HG02885 (cell line): ENCODE measurements around the gene CELF5.

Experiments used
- ATAC-seq: cut with Tn5 transposase; IDR thresholded peaks from one replicate; pipeline ENCODE4 v1.9.1; 2021; ENCODE audit warnings: mild to moderate bottlenecking; ENCODE audit not compliant: unreplicated experiment, poor library complexity

The CELF5 gene

DNA sequence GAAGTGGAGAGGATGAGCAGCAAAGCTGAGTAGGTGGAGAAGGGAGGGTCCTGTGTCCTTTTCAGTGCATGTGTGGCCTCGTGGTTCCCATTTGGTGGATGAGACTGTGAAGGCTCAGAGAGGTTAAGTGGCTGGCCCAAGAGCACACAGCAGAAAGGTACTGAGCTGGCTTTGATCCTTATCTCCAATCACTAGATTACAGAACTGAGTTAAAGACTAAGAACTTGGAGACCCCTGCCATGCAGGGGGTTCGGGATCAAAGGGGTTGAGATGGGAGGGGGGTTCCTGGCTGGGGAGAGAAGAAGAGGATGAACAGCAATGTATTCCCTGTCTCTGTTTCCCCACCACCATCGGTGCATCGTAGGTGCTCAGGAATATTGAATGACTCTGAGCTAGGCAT lies 11.8 kb downstream of the CELF5 start:
- no peak for ATAC-seq

DNA sequence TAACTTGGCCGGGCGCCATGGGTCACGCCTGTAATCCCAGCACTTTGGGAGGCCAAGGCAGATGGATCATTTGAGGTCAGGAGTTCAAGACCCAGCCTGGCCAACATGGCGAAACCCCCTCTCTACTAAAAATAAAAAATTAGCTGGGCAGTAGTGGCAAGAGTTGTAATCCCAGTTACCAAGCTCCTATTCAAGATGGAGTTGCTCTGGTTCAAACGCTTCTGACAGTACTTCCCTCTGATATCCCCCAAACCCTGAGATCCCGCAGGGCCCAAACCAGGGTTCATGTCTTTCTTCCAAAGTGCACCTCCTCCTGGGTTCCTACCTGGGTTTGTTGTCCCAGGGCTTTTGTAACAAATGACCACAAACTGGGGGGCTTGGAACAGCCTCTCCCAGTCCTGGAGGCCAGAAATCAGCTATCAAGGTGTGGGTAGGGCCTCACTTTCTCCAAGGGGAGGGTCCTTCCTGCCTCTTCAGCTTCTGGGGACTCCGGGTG lies 13.7 kb downstream of the CELF5 start:
- ATAC-seq, result no peak

DNA sequence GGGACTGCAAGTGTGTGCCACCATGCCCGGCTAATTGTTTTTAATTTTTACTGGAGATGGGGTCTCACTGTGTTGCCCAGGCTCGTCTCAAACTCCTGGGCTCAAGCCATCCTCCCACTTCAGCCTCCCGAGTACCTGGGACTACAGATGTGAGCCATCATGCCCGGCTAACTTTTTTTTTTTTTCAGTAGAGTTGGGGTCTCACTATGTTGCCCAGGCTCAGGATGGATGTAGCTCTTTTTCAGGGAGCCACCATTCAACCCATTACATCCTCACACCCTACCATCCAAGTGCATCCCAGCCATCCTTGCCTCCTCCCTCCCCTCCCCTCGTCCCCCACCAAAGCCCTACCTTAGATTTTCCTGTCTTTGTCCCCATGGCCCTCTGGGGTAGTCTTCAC lies 14.9 kb downstream of the CELF5 start:
- no peak for ATAC-seq

DNA sequence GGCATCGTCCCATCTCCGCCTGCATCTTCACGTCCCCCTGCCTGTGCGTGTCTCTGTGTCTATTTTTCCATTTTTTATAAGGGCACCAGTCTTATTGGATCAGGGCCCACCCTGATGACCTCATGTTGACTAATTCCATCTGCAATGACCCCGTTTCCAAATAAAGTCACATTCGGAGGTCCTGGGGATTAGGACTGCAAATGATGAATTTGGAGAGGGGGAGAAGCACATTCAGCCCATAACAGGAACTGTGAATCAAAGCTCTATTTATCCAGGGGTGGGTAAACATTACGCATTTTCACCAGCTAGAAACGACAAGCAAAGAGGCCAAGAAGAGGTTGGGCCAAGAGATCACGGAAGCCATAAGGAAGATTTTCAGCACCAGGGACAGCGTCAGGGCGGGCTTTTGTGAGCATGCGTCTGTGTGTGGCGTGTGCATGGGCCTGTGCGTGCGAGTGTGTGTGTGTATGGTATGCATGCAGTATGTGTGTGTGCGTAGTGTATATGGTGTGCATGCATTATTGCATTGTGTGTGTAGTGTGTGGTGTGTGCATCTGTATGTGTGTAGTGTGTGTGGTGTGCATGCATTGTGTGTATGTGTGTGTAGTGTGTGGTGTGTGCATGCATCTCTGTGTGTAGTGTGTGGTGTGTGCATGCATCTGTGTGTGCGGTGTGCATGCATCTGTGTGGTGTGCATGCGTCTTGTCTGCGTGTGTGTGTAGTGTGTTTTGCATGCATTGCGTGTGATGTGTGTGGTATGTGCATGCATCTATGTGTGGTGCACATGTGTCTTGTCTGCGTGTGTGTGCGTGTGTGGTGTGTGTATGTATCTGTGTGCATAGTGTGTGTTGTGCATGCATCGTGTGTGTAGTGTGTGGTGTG lies 19.6 kb downstream of the CELF5 start:
- no peak for ATAC-seq

DNA sequence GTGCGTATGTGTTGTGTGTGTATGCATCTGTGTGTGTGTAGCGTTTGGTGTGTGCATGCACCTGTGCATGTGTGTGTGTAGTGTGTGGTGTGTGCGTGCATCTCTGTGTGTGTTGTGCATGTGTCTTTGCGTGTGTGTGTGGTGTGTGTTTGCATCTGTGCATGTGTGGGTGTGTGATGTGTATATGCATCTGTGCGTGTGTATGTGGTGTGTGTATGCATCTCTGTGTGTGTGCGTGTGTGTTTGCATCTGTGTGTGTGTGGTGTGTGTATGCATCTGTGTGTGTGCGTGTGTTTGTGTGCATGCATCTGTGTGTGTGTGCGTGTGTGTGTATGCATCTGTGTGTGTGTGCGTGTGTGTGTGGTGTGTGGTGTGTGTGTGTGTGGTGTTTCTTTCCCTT lies 20.6 kb downstream of the CELF5 start:
- no peak for ATAC-seq

DNA sequence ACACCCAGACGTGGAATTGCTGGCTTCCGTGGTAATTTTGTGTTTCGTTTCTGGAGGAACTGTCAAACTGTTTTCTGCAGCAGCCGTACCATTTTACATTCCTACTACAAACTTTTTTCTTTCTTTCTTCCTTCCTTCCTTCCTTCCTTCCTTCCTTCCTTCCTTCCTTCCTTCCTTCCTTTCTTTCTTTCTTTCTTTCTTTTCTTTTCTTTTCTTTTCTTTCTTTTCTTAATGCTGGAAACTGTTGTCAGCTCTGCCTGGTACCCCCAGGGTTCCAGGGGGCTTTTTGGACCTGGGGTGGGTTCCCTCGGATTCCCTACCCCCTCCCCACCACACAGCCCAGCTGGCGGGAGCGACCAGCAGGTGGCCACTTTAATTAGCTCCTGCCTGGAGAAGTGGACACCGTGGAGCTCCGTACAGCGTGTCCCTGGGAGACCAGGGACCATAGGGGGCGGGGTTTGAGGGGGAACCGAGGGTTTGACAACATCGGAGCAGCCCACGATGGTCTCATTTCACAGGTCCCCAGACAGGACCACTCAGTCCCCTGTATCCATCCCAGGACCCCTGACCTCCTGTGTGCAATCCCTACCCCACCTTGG lies 24.4 kb downstream of the CELF5 start:
- no peak for ATAC-seq

DNA sequence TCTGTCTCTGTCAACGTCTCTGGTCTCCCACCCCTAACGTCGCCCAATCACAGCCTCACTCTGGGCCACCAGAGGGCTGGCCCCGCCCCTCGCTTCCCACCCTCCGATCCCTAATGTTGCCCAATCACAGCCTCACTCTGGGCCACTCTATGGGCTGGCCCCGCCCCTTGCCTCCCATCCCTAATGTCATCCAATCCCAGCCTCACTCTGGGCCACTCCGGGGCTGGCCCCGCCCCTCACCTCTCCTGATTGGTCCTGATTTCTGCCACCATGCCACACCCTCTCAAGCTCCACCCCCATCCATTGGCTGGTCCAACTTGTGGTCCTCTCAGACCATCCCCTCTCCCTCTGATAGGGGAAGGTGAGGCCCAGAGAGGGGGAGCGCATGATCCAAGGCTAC lies 24.9 kb downstream of the CELF5 start:
- ATAC-seq, result no peak

DNA sequence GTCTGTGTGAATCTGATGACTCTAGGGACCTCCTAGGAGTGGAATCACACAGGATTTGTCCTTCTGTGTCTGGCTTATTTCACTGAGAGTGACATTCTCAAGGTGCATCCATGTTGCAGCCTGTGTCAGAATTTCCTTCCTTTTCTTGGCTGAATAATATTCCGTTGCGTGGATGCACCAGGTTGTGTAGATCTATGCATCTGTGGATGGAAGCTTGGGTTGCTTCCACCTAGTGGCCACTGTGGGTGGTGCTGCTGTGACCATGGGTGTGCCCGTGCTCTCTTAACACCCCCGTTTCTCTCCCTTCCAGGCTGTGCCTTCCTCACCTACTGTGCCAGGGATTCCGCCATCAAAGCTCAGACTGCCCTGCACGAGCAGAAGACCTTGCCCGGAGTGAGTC lies 26.2 kb downstream of the CELF5 start:
- ATAC-seq, result no peak

DNA sequence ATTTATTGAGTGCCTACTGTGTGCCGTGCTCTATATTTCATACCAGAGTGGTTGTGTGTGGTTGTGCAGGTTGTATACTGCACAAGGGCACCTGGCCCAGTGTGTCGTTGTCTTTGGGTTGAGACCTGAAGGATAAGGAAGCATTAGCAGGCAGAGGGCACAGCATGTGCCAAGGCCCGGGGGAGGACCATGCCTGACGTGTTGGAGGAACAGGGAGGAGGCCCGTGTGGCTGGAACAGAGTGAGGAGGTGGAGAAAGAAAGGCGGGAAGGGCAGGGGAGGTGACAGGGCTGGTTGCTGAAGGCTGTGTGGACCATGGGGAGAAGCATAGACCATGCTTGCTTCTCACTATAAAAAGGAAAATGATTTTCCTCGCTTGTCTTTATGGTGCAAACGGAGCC lies 26.8 kb downstream of the CELF5 start:
- no peak for ATAC-seq

DNA sequence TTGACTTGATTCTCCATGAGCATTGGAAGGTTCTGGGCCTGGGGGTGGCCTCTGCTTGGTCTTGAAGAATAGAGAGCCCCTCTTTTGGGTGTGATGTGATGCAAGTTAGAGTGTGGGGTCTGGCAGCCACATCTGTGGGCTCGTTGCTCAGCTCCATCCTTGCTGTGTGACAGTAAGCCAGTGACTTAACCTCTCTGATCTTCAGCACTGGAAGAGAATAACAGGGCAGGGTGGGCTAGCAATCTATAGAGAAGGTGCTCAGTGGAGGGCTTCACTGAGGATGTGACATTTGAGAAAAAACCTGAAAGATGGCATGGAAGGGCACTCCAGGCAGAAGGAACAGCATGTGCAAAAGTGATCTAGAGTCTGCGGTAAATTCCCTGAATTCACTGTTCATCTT lies 28.2 kb downstream of the CELF5 start:
- ATAC-seq, result no peak

DNA sequence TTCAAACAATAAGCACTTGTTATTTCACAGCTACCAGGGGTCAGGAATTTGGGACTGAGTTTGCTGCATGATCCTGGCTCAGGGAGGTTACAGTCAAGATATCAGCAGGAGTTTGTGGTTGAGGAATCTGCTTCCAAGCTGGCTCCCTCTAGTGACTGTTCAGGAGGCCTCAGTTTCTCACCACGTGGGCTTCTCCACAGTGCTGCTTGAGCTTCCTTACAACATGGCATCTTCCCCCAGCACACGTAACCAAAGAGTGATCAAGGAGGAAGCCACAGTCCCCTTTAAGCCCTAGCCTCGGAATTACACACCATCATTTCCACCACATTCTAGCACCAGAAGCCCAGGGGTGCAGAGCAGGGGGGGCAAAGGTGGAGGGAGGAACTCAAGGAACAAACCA lies 28.8 kb downstream of the CELF5 start:
- ATAC-seq, result no peak

DNA sequence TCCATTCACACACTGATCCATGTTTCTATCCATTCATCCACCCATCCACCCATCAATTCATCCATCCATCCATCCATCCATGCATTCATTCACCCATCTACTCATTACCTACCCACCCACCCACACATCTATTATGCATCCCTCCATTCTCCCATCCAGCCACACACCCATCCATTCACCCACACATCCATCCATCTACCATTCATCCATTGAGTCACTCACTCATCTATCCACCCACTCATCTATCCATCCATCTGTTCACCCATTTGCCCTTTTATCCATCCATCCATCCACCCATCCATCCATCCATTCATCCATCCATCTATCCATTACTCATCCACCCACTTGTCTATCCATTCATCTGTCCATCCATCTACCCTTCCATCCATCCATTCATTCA lies 30.1 kb downstream of the CELF5 start:
- ATAC-seq, result no peak

DNA sequence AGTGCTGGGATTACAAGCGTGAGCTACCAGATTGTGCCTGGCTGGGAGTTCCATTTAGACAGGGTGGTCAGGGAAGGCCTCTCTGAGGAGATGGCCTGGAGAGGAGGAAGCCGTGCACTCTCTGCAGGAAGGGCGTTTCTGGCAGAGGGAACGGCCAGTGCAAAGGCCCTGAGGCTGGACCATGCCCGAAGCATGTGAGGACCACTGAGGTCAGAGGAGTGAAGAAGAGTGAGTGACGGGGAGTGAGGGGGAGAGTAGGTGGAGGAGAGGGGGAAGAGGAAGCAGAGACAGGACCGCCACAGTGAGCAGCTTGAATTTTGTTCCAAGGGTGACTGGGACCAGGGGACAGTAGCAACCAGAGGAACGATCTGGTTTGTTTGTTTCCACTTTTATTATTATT lies 32.6 kb downstream of the CELF5 start:
- no peak for ATAC-seq

DNA sequence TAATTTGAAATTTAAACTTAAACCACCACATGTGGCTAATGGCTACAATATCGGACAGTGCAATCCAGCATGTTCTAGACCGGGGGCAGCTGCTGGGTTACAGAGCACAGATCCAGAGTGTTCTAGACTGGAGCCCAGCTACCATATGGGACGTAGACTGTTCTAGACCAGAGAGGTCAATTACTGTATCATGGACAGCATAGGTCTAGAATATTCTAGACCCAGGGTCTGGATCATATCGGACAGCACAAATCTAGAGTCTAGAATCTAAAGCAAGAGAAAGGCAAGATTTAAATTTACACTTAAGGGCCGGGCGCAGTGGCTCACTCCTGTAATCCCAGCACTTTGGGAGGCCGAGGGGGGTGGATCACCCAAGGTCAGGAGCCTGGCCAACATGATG lies 37.9 kb downstream of the CELF5 start:
- no peak for ATAC-seq

DNA sequence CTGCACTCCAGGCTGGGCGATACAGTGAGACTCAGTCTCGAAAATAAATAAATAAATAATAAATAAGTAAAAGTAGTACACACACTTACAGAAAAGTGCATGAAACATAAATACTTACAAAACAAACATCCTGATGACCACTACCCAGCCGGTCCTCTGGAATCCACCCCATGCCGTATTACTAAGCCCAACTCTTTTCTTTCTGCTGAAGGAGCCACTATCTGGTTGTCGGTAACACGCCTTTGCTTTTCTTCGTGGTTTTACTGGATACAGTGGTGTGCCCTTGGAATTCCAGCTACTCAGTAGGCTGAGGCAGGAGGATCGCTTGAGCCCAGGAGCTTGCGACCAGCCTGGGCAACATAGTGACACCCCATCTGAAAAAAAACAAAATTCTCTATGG lies 39.4 kb downstream of the CELF5 start:
- ATAC-seq, result no peak

DNA sequence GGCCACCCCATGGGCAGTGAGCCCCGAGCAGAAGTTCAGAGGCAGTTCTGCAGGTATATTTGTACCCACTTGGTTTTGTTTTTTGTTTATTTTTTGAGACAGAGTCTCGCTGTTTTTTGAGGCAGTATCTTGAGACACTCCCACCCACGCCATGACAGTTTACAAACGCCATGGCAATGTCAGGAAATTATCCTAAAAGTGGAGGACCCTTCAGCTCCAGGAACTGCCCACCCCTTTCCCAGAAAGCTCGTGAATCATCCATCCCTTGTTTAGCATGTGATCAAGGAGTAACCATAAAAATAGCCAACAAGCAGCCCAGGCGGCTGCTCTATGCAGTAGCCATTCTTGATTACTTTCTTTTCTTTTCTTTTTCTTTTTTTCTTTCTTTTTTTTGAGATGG lies 41.0 kb downstream of the CELF5 start:
- ATAC-seq, result no peak

DNA sequence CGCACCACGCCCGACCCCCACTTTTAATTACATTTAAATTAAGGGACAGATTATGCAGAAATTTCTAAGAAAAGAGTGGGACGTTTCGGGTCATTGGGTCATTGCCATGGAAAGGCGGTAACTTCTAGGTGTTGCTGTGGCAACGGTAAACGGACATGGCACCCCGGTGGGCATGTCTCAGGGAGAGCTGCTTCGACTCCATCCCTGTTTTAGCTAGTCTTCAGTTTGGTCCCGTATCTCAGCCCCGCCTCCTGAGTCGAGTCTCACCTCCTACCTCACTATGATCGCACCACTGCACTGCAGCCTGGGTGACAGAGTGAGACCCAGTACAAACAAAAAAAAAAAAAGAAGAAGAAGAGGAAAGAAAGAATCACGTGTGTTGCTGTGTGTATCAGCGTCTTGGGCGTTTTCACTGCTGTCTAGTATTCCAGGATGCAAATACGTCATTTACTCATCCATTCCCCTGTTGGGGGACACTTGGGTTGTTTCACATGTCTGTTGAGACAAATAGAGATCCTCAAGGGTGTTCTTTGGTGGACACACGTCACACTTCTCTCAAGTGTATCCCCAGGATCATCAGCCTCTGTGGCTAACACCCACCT lies 41.7 kb downstream of the CELF5 start:
- no peak for ATAC-seq

DNA sequence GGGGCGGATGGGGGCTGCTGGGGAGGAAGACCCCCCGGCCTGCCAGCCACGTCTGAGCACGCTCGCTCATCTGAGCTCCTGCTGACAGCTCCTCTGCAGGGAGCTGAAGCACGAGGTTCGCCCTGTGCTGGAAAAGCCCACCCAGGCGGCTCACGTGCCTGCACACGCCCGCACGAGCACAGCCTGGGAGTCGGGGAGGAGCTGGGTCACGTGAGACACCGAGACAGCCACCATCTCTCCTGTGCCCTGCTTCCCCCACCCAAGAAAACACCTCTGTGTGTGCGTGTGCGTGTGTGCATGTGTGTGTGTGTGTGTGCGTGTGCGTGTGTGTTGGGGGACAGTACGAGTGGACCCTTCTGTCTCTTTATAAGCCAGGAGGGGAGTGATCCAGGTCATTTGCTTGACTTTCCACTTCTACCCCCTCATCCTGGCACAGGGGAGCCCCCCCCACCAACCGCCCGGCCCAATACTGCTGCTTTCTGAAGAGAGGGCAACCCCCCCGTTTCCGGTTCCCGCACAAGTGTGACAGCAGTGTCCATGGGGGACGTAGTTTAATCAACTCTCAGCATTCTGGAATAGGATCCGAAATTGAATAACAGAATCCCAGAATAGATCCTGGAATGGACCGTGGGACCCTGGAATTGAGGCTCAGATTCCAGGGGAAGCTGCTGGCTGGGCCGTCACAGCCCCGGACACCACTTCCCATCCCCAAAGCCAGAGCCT lies 42.5 kb downstream of the CELF5 start:
- ATAC-seq, result no peak

DNA sequence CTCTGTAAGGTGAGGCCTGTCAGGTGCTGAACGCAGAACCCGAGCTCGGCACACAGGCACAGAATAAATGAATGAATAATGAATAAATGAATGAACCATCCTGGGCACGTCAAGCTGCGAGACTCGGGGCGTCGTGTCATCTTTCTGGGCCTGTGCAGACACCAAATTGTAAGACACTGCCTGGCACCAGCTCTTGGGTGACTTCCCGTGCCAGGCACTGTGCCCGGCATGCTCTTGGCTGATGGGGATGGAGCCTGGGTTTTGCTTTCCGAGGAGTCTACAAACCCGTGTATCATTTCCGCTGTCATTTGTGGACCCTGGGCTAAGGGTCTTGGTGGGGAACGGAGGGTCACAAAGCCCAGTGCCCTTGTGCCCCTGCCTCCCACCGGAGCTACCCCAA lies 43.9 kb downstream of the CELF5 start:
- ATAC-seq, result no peak

DNA sequence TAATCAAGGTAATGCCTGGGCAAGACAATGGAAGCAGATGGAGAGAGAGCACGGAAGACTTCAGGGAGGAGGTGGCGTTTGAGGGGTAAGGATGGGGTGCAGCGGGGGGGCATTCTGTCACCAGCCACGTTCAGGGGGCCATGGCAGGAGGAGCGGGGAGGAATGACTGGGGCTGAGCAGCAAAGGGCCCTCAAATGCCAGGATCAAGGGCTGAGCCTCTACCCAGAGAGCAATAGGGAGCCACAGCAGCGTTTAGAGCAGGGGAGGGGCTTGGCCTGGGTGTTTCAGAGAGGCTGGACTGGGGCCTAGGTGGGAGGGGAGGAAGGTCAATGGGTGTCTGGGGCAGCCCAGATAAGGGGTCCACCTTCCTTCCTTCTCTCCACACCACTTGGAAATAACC lies 44.3 kb downstream of the CELF5 start:
- no peak for ATAC-seq
